Osteoblast (primary cell): ENCODE measurements around the gene SKIL. TPM values are rescaled to one million over a fixed set of nuclear protein-coding genes. Genes with fewer than 3 reads are reported as not detected.

Experiments used
- DNase-seq: peaks from one replicate; pipeline ENCODE4 v3.0.0; 2011; ENCODE audit warnings: low spot score, mixed read lengths; ENCODE audit not compliant: insufficient read length; ENCODE audit errors: missing footprints
- H2AFZ ChIP-seq: 2 replicates; pipeline ENCODE4 v1.6.0; 2011; ENCODE audit warnings: mild to moderate bottlenecking, low read length
- H3K27ac ChIP-seq: 2 replicates; pipeline ENCODE4 v1.5.1; 2011; ENCODE audit warnings: mild to moderate bottlenecking, low read depth, low read length, moderate library complexity
- H3K27me3 ChIP-seq: 2 replicates; pipeline ENCODE4 v1.6.0; 2012; ENCODE audit warnings: mild to moderate bottlenecking, control low read depth, inconsistent platforms, low read length, moderate library complexity; ENCODE audit not compliant: insufficient read depth
- H3K36me3 ChIP-seq: 2 replicates; pipeline ENCODE4 v1.5.1; 2011; ENCODE audit warnings: mild to moderate bottlenecking, low read length, control low read depth, moderate library complexity; ENCODE audit not compliant: insufficient read depth
- H3K4me1 ChIP-seq: 2 replicates; pipeline ENCODE4 v1.5.1; 2011; ENCODE audit warnings: mild to moderate bottlenecking, low read length, control low read depth, moderate library complexity; ENCODE audit not compliant: insufficient read depth
- H3K4me2 ChIP-seq: 2 replicates; pipeline ENCODE4 v1.6.0; 2011; ENCODE audit warnings: mild to moderate bottlenecking, low read length; ENCODE audit not compliant: insufficient read depth
- H3K4me3 ChIP-seq: fragments of 200-600 bp; sonication (generic); 3 replicates; pipeline ENCODE4 v1.5.1; 2012; ENCODE audit warnings: mild to moderate bottlenecking, low read length, inconsistent platforms; ENCODE audit not compliant: insufficient read depth
- H3K79me2 ChIP-seq: 2 replicates; pipeline ENCODE4 v1.6.0; 2012; ENCODE audit warnings: mild to moderate bottlenecking, low read length, control low read depth, inconsistent platforms; ENCODE audit not compliant: insufficient read depth
- H3K9me3 ChIP-seq: 2 replicates; pipeline ENCODE4 v1.5.1; 2011; ENCODE audit warnings: low read depth, low read length, control low read depth
- H4K20me1 ChIP-seq: 2 replicates; pipeline ENCODE4 v1.6.0; 2012; ENCODE audit warnings: mild to moderate bottlenecking, low read length, control low read depth; ENCODE audit not compliant: insufficient read depth
- CTCF ChIP-seq: IDR thresholded peaks from 2 replicates; pipeline ENCODE4 v1.5.1; 2011; ENCODE audit warnings: mild to moderate bottlenecking, low read depth, low read length, moderate library complexity; ENCODE audit errors: extremely low read depth
- total RNA-seq: library from RNA; depleted of rRNA; stranded (reverse); fragments of >200 nt; gene quantifications from 2 replicates; pipeline ENCODE4 v1.2.3, GENCODE V29; 2012

Gene SKIL
- total RNA-seq, 1 donor, result 69.8 TPM

- H3K79me2 ChIP-seq, result no peaks in the 10 kb centered on the region
- TF ChIP-seq CTCF, result no peak
- H3K9me3 ChIP-seq, result no peaks in the 10 kb centered on the region
- H3K4me1 ChIP-seq, result peaks cover 23% of the 10 kb centered on the region
- H3K27me3 ChIP-seq, result no peaks in the 10 kb centered on the region
- H3K36me3 ChIP-seq, result peaks cover 16% of the 10 kb centered on the region
- no peaks in the 10 kb centered on the region for H4K20me1 ChIP-seq
- peak; percentile 63 for DNase-seq
- H3K27ac ChIP-seq, result no peak overlapping the region
- H3K4me3 ChIP-seq, result no peak overlapping the region
- H2AFZ ChIP-seq, result no peak overlapping the region
- H3K4me2 ChIP-seq, result no peak overlapping the region
These were observed 68.2 kb downstream of the SKIL start for GRCh38 chr3:170425491-170426239.

GRCh38 chr3:170426240-170426797 lies 68.8 kb downstream of the SKIL start:
- Histone ChIP-seq H3K9me3 (no peaks in the 10 kb centered on the region), H2AFZ (no peak overlapping the region), H3K36me3 (peaks cover 16% of the 10 kb centered on the region), H3K79me2 (no peaks in the 10 kb centered on the region), H3K4me3 (no peak overlapping the region), H4K20me1 (no peaks in the 10 kb centered on the region), H3K27ac (no peak overlapping the region), H3K4me1 (peaks cover 20% of the 10 kb centered on the region), H3K4me2 (no peak overlapping the region), H3K27me3 (no peaks in the 10 kb centered on the region)
- DNase-seq, result peak; percentile 18
- TF ChIP-seq CTCF, result no peak

- Histone ChIP-seq H3K4me3 (no peak overlapping the region), H3K36me3 (peaks cover 14% of the 10 kb centered on the region), H3K27me3 (no peaks in the 10 kb centered on the region), H3K4me1 (peaks cover 16% of the 10 kb centered on the region), H4K20me1 (no peaks in the 10 kb centered on the region), H3K79me2 (no peaks in the 10 kb centered on the region), H2AFZ (no peak overlapping the region), H3K27ac (no peak overlapping the region), H3K9me3 (no peaks in the 10 kb centered on the region), H3K4me2 (no peak overlapping the region)
- DNase-seq, result no peak
- TF ChIP-seq CTCF, result no peak
These were observed 70.6 kb downstream of the SKIL start for GRCh38 chr3:170428095-170428494.

GRCh38 chr3:170429050-170429449 lies 71.5 kb downstream of the SKIL start:
- Histone ChIP-seq H4K20me1 (no peaks in the 10 kb centered on the region), H3K79me2 (no peaks in the 10 kb centered on the region), H3K27ac (no peak overlapping the region), H2AFZ (no peak overlapping the region), H3K9me3 (no peaks in the 10 kb centered on the region), H3K36me3 (peaks cover 16% of the 10 kb centered on the region), H3K4me2 (no peak overlapping the region), H3K4me1 (peaks cover 16% of the 10 kb centered on the region), H3K27me3 (no peaks in the 10 kb centered on the region), H3K4me3 (no peak overlapping the region)
- no peak for TF ChIP-seq CTCF
- DNase-seq, result peak; percentile 63
